HG02943 (cell line): ENCODE results near the gene ZDHHC8.

Experiments
- ATAC-seq: cut with Tn5 transposase; IDR thresholded peaks from one replicate; pipeline ENCODE4 v1.9.1; 2021; ENCODE audit warnings: mild to moderate bottlenecking, low read depth, moderate library complexity; ENCODE audit not compliant: unreplicated experiment

ZDHHC8 gene

GRCh38 chr22:20127869-20128618 is 3.6 kb upstream of the ZDHHC8 start:
- ATAC-seq, result no peak

DNA sequence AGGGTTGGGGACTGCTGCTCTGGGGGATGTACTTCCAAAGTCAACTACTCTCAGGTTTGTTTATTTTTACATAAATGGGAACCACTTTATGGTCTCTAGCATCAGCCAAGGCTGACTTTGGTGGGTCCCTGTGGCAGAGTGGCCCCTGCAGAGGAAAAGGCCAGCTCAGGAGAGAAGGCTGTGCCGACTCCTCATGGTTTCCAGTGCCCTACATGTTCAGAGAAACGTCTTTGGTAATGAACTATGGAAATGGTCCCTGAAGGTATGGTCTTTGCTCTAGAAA is 3.0 kb upstream of the ZDHHC8 start:
- no peak for ATAC-seq

- ATAC-seq, result no peak
These were observed 2.5 kb upstream of the ZDHHC8 start for GRCh38 chr22:20128902-20129746.

DNA sequence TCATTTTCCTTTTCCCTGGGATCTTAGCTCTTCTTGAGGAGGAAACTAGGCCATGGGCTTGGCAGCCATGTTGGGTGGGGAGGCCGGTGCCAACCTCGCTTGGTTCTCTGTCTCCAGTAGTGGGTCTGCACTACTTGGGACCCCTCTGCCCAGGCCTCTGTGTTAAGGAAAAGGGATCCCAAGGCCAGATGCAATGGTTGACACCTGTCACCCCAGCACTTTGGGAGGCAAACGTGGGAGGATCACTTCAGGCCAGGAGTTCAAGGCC is 1.9 kb upstream of the ZDHHC8 start:
- no peak for ATAC-seq

DNA sequence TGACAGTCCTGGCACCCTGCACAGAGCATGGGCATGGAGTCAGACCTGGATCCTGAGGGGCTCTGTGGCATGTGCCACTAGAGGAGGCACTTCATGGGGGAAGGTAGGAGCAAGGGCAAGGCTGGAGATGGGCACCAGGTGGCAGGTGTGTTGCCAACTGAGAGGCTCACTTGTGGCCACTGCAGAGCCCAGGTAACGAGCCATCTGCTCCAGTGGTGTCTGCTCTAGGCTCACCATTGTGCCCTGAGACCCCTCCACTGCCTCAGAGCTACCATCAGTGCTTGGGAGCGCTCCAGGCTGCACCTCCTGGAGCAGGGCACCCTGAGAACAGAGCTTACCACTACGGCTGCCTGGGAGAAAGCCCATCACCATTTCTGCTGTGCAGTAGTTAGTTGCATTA is 1.3 kb upstream of the ZDHHC8 start:
- ATAC-seq, result no peak

DNA sequence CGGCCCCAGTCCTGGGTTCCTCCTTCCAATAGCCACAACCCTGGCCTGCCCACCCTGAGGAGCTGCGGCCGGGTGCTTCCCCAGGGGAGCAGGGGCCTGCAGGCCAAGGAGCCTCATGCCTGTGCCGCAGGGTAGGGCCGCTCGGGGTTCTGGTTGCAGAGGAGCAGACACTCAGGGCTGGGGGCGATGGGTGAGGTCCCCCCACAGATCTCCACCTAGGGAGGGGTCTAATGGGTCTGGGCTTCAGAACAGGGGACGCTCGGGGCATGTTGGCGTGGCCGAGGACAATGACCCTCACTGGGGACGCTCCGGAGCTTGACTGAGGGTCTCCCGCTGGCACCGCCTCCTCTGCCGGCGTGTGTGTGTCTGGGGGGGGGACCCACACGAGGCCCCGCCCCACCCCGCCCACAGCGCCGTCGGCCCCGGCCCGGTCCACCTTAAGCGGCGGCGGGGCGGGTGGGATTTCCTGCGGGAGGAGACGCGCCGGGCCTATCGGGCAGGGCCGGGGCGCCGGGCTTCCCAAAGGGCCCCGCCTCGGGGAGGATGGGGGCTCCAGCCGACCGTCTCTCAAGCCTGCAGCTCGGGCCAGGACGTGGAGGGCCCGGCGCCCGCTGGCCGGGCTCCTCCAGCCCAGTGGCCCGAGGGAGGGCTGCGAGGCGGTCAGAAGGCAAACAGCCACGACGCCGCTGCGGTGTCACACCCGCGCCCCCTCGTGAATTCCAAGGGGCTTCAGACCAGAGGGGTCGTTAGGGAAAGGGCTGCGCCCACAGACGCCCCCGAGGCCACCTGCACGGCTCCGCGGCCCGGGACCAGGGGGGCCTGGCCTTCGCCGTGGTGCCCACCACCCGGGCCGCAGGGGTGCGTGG is 640 bp upstream of the ZDHHC8 start:
- no peak for ATAC-seq

GRCh38 chr22:20131859-20132685 is 468 bp downstream of the ZDHHC8 start:
- no peak for ATAC-seq

- ATAC-seq, result no peak
These were observed 1.2 kb downstream of the ZDHHC8 start for GRCh38 chr22:20132686-20133246.

GRCh38 chr22:20133930-20134549 is 2.4 kb downstream of the ZDHHC8 start:
- ATAC-seq, result no peak

GRCh38 chr22:20135265-20135664 is 3.7 kb downstream of the ZDHHC8 start:
- ATAC-seq, result no peak

GRCh38 chr22:20135806-20136602 is 4.4 kb downstream of the ZDHHC8 start:
- ATAC-seq, result no peak

DNA sequence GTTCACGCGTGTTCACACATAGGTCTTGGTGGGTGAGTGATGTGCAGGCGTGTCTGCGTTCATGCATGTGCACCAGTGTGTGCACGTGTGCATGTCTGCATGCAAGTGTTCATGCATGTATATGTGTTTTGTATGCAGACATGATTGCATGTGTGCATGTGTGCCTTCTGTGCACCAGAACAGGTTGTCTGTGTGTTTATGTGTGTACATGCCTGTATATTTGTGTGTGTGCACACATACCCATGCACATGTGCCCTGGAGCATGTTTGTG is 4.9 kb downstream of the ZDHHC8 start:
- no peak for ATAC-seq

DNA sequence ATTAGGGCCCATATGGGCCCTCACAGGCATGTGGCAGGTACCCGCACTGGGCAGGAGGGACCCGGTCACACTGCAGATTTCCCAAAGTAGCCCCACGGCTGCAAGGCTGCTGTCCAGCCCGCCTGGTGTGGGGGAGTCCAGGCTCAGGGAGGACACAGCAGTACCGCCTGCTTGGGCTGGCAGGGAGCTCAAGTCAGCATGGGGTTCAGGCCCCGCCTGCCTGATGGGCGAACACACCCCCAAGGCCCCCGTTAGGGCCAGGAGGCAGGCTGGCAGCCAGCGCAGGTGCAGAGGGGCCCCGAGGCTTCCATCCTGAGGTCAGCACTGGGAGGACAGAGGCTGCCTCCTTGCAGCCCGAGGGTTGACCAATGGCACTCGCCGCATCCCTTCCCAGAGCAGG is 5.5 kb downstream of the ZDHHC8 start:
- ATAC-seq, result no peak

DNA sequence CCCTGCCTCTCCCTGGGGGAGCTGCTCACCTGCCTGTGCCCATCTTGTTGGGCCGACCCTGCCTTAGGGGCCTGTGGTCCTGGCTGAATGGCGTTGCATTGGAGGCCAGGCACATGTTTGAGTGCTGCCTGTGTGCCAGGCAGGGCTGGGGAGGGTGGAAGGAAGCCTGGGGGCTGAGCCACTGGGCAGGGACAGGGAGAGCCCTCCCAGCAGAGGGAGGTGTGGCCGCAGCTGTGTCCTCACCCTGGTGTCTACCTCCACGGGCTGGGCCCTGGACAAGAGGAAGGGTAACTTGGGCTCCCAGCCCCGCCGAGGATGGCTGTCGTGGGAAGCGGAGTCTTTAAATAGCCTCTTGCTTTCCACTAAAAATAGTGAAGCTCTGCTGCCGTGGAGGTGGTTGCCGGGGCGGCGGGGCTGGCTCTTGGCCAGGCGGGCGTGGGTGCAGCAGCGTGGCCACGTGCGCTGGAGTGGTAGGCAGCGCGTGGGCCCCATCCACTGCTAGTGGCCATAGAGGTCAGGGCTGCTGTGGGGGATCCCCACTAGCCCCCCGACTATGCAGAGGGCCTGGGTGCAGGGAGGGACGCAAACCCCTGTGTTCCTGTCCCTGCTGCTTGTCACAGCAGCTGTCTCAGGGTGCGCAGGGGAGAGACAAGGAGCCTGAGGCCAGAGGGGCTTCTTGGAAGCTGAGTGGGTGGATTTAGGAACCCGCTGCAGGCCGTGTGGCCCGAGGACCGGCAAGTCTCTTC is 6.2 kb downstream of the ZDHHC8 start:
- ATAC-seq, result no peak

GRCh38 chr22:20138417-20138738 is 6.8 kb downstream of the ZDHHC8 start:
- ATAC-seq, result no peak

GRCh38 chr22:20138868-20139267 is 7.3 kb downstream of the ZDHHC8 start:
- no peak for ATAC-seq

GRCh38 chr22:20139391-20140106 is 7.9 kb downstream of the ZDHHC8 start:
- no peak for ATAC-seq

DNA sequence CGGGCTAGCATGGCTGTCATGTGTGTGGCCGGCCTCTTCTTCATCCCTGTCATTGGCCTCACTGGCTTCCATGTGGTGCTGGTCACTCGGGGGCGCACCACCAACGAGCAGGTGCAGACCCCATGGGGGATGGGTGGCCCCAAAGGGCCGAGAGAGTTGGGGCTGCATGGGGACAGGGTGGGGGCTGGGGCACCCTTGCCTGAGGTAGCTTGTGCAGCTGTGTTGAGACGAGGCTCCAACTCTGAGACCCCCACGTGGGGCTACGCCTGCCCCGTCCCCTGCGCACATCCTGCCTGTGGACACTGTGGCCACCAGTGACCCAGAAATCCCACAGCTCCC is 8.5 kb downstream of the ZDHHC8 start:
- no peak for ATAC-seq
